Measurements from ENCODE around the gene RPL35.
"Not testable (repeated sequence)": the region's sequence is repeated elsewhere in the genome, so short reads cannot be mapped to it uniquely, and the experiment has no call there.

RPL35 gene

DNA sequence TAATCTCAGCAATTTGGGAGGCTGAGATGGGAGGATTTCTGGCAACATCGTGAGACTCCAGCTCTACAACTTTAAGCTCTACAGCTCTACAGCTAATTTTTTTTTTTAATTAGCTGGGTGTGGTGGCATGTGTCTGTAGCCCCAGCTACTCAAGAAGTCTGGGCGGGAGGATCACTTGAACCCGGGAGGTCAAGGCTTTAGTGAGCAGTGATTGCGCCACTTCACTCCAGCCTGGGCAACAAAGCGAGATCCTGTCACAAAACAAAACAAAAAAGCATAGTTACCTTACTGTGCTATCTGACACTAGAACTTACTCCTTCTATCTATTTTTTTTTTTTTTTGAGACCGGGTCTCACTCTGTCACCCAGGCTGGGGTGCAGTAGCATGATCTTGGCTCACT, 14.8 kb downstream of the RPL35 start:
- no peak for DNase-seq

DNA sequence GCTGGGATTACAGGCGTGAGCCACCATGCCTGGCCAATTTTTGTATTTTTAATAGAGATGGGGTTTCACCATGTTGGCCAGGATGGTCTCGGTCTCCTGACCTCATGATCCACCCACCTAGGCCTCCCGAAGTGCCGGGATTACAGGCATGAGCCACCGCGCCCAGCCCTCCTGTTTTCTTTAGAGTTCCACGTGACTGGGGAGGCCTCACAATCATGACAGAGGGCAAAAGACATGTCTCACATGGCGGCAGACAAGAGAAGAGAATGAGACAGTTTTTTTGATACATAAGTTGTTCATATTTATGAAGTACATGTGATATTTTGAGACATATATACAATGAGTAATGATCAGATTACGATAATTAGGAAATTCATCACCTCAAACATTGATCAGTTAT, 15.3 kb downstream of the RPL35 start:
- DNase-seq = not testable (repeated sequence)

- no peak for DNase-seq
These were observed 17.5 kb downstream of the RPL35 start for GRCh38 chr9:124844291-124844690.

DNA sequence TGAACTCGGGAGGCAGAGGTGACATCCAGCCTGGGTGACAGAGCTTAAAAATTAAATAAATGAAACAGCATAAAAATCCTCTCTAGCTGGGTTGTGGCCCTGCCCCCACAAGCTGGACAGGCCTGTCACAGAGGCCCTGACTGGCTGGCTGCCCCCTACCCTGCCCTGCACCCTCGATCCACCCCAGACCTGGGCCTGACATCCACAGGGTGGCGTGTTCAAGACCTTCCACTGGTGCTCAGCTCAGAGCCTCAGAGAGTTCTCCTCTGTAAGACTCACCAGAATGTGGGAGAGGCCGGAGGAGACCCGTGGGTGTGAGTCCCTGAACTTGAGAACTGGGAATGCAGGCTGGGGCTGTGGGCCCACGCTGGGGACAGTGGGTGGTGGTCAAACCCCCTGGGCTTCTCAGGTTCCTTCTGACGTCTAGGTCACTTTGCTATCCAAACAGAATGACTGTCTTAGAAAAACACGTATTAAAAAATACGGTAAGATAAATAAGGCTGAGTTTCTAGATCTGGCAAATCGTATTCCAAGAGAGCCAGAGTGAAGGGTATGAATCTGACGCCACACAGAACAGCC, 18.2 kb downstream of the RPL35 start:
- DNase-seq = no peak

DNA sequence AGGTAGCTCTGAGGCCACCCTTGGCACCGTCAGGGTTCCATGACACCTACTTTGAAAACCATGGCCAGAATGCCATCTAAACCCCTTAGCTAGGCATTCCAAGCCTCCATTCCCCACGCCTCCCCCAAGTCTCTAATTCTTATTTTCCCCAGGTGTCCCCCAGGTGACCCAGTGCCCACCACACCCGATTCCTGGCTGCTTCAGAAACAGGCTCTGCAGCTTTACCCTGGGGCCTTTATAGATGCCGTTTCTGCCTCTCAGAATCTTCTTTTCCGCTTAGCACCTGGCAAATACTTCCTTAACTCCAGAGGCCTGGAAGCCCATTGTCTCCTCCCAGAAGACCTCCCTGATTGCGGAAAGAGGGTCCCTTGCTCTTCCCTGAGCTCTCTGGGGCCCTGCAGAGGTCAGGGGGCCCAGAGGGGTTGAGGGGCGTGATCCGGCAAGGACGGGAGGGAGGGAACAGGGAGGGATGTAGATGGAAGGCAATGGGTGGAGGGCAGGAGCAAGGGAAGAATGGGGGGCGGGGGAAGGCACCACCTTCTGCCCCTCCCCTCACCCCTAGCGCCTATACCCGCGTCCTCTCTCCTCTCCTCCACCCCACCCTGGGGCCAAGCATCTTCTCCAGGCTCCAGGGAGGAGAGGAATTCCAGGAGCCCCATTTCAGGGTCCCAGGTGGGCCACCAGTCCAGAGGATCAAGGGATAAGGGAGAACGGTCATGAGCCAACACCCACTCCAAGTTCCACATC, 20.5 kb downstream of the RPL35 start:
- DNase-seq = no peak

DNA sequence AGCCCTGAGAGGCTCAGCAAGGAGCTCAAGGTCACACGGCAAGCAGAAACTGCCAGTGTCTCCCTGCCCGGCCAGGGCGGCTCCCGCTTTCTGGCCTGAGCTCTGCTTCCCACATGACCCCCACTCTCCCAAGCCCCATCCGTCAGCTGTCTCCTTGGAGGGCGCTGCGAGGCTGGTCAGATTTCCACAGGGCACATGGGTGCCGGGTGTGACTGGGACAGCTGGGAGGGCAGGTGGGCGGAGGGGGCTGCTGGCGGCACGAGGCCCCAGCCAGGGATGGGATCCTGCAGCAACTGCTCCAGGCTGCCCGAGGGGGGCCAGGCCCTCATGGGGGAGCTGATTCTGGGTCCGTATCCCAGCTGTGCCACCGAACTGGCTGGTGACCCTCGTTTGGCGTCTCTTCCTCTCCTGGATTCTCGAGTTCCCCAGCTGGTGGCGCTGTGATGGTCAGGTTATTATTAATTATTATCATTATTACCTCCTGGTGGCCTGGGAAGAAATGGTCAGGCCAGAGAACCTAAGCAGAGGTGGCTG, 21.4 kb downstream of the RPL35 start:
- no peak for DNase-seq

- DNase-seq = no peak
These were observed 22.0 kb downstream of the RPL35 start for GRCh38 chr9:124839612-124840299.

DNA sequence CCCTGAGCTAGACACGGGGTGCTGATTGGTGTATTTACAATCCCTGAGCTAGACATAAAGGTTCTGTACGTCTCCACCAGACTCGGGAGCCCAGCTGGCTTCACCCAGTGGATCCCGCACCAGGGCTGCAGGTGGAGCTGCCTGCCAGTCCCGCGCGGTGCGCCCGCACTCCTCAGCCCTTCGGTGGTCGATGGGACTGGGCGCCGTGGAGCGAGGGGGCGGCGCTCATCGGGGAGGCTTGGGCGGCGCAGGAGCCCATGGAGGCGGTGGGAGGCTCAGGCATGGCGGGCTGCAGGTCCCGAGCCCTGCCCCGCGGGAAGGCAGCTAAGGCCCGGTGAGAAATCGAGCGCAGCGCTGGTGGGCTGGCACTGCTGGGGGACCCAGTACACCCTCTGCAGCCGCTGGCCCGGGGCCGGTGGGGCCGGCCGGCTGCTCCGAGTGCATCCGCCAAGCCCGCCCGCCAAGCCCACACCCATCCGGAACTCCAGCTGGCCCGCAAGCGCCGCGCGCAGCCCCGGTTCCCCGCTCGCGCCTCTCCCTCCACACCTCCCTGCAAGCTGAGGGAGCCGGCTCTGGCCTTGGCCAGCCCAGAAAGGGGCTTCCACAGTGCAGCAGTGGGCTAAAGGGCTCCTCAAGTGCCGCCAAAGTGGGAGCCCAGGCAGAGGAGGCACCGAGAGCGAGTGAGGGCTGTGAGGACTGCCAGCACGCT, 23.0 kb downstream of the RPL35 start:
- DNase-seq = not testable (repeated sequence)

GRCh38 chr9:124838132-124838531, 23.6 kb downstream of the RPL35 start:
- not testable (repeated sequence) for DNase-seq

DNA sequence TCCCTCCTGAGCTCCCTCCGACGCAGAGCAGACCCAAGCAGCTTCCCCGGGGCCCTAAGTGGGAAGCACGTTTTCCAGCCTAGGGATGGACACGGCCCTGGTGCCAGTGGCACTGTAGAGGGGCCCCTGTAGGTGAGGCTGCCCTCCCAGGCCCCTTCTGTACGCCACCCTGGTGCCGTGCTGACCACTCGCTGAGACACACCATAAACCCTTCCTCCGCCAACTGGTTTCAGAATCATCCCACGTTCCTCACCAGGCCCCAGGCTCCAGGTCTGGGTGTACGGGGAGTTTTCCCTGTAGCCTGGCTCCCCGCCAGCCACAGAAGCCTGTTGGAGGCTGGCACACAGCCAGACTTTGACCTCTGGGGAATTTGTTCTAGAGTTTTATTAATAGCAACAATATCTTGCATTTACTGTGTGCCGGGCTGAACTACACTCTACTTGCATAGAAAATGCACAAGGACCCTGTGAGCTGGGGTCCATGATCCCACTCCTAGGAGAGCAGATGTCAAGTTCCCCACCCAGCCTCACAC, 26.7 kb downstream of the RPL35 start:
- no peak for DNase-seq

- no peak for DNase-seq
These were observed 27.2 kb downstream of the RPL35 start for GRCh38 chr9:124834591-124834990.

DNA sequence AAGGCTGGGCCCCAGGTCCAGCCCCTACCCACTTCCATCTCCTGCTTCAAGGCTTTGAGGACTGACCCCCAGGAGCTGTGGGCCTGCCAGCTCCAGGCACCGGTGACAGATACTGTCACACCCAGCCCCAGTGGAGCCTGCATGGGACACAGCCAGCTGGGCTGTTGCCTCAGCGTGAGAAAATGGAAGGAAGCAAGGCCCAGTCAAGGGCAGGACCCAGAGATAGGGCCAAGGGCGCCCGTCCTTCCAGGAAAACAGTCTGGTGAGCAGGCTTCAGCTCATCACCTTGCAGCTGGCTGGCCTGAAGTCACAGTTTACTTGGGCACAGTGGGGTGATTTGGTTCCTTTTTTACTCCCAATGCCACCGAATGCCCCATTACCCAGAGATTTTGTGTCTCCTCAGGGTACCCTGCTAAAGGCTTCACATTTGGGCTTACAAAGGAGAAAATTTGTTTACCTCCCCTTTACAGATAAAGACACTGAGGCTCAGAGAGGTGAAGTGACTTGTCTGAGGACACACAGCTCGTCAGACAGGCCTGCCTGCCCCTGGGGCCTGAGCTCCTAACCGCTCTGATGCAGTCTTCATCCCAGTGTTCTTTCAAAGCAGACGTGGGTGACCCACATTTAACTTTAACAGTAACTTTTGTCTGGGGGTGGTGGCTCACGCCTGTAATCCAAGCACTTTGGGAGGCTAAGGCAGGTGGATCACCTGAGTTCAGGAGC, 30.0 kb downstream of the RPL35 start:
- no peak for DNase-seq

DNA sequence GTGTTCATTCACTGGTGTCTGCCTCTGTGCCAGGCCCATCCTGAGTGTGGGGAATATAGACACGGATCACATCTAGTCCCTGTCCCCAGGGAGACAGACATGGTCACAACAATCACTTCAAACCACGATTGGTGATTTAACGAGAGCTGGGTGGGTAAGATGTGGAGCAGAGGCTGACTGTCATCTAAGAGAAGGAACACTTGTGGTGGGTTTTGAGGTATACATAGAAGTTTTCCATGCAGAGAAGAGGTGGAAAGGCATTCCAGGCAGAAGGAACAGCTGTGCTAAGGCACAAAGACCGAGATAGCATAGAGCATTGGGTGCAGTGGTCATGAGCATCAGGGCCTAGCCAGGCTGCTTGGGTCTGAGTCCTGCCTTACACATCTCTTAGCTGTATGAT, 31.2 kb downstream of the RPL35 start:
- DNase-seq = no peak

DNA sequence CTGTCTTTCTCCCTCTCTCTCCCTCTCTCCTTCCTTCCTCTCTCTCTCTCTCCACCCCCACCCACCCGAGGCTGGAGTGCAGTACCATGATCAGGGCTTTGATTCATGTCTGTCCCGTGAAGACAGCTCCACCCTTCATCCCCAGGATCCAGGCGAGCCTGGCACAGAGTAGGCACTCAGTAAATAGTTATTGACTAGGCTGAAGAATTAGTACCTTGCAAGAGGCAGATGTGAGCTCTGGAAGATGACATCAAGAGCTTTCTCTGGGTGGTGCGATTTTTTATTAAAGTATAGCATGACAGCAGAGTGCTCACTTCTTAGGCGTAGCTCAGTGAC, 32.5 kb downstream of the RPL35 start:
- DNase-seq = no peak

GRCh38 chr9:124828489-124829333, 33.0 kb downstream of the RPL35 start:
- no peak for DNase-seq

DNA sequence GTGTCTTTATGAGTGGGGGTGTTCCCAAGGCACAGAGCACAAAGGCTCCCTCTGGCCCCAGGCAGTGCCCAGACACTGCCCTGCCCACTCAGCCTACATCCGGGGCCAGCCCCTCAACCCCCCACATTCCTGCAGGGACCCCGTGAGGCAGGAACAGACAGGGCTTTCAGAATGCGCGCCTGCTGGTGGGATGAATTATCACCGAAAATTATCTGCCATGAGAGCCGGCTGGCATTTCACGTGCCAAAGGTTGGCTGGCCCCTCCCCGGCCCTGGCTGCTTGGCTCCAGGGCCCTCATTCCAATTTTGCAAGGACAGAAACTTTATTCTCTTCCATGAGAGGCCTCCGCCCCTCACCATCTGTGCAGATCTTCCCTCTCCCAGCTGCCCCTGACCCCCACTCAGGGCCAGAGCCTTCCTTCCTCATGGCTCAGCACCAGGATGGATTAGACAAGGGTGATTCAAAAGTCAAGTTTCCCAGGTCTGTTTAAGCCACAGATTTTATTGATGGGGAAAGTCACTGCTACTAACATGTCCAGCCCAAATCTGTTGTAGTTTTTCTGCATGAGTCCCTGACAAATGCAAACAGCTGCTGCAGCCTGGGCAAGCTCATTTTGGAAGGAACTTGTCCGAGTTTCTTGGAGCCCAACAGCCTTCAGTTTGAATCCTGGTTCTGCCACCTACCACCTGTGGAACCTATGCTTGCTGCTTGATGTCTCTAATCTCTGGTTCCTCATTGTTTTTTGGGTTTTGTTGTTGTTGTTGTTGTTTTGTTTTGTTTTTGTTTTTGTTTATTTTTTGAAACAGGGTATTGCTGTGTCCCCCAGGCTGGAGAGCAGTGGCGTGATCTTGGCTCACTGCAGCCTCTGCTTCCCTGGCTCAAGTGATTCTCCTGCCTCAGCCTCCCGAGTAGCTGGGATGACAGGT, 40.8 kb downstream of the RPL35 start:
- no peak for DNase-seq

GRCh38 chr9:124818431-124819281, 43.1 kb downstream of the RPL35 start:
- no peak for DNase-seq

- no peak for DNase-seq
These were observed 46.2 kb downstream of the RPL35 start for GRCh38 chr9:124815601-124816000.

- DNase-seq = no peak
These were observed 47.6 kb downstream of the RPL35 start for GRCh38 chr9:124814164-124814535.

Data from activated CD8-positive, alpha-beta memory T cell treated with anti-CD3 and anti-CD28 coated beads for 24 hours (primary cell).